ENCODE results near the gene NEDD8. TPM values are rescaled to one million over a fixed set of nuclear protein-coding genes. Genes with fewer than 3 reads are reported as not detected.

Gene NEDD8
- polyA plus RNA-seq, 1 donor from 2014 or later, result 431 TPM

- no peaks in the 10 kb centered on the region for H3F3A ChIP-seq (ENCODE audit: insufficient read depth, low read length, poor library complexity, severe bottlenecking)
- H2AFZ ChIP-seq (ENCODE audit: low read depth, low read length), result no peak overlapping the region
- TF ChIP-seq TAF1 (IDR thresholded peaks at IDR 0.05; ENCODE audit: low read depth) (no peak), RAD21 (conservative IDR thresholded peaks at IDR 0.05) (no peak), EP300 (conservative IDR thresholded peaks at IDR 0.05; ENCODE audit: poor library complexity, severe bottlenecking) (no peak), POLR2AphosphoS5 (IDR thresholded peaks at IDR 0.05) (no peak), EZH2 (IDR thresholded peaks at IDR 0.05; ENCODE audit: borderline replicate concordance, insufficient read depth, low read length, poor library complexity, severe bottlenecking) (no peak), SMC3 (conservative IDR thresholded peaks at IDR 0.05; ENCODE audit: poor library complexity) (no peak), CTCF (IDR thresholded peaks at IDR 0.05; ENCODE audit: poor library complexity, severe bottlenecking) (no peak), MXI1 (conservative IDR thresholded peaks at IDR 0.05; ENCODE audit: poor library complexity, severe bottlenecking) (no peak)
- TF ChIP-seq, protein P1, sequence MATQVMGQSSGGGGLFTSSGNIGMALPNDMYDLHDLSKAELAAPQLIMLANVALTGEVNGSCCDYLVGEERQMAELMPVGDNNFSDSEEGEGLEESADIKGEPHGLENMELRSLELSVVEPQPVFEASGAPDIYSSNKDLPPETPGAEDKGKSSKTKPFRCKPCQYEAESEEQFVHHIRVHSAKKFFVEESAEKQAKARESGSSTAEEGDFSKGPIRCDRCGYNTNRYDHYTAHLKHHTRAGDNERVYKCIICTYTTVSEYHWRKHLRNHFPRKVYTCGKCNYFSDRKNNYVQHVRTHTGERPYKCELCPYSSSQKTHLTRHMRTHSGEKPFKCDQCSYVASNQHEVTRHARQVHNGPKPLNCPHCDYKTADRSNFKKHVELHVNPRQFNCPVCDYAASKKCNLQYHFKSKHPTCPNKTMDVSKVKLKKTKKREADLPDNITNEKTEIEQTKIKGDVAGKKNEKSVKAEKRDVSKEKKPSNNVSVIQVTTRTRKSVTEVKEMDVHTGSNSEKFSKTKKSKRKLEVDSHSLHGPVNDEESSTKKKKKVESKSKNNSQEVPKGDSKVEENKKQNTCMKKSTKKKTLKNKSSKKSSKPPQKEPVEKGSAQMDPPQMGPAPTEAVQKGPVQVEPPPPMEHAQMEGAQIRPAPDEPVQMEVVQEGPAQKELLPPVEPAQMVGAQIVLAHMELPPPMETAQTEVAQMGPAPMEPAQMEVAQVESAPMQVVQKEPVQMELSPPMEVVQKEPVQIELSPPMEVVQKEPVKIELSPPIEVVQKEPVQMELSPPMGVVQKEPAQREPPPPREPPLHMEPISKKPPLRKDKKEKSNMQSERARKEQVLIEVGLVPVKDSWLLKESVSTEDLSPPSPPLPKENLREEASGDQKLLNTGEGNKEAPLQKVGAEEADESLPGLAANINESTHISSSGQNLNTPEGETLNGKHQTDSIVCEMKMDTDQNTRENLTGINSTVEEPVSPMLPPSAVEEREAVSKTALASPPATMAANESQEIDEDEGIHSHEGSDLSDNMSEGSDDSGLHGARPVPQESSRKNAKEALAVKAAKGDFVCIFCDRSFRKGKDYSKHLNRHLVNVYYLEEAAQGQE (IDR thresholded peaks at IDR 0.05; ENCODE audit: borderline replicate concordance), result no peak
- peak overlapping the region; percentile 2 for H3K9ac ChIP-seq (ENCODE audit: low read length)
- H4K20me1 ChIP-seq (ENCODE audit: insufficient read depth), result peaks cover 4% of the 10 kb centered on the region
- H3K4me2 ChIP-seq (ENCODE audit: low read length), result no peak overlapping the region
- H3K4me3 ChIP-seq (ENCODE audit: low read length), result peak overlapping the region; percentile 92
- no peaks in the 10 kb centered on the region for H3K36me3 ChIP-seq (ENCODE audit: insufficient read depth, low read length)
- H3K27ac ChIP-seq (ENCODE audit: low read length), result no peak overlapping the region
- H3K9me2 ChIP-seq (ENCODE audit: insufficient read depth, low read length), result no peaks in the 10 kb centered on the region
- H3K27me3 ChIP-seq (ENCODE audit: insufficient read depth, low read depth, low read length), result no peaks in the 10 kb centered on the region
- H3K79me2 ChIP-seq (replicated peaks; ENCODE audit: insufficient read depth, low read length), result peaks cover 3% of the 10 kb centered on the region
- H3K9me3 ChIP-seq (ENCODE audit: low read length), result no peaks in the 10 kb centered on the region
These were observed 42.7 kb downstream of the NEDD8 start for GRCh38 chr14:24189460-24189859.

DNA sequence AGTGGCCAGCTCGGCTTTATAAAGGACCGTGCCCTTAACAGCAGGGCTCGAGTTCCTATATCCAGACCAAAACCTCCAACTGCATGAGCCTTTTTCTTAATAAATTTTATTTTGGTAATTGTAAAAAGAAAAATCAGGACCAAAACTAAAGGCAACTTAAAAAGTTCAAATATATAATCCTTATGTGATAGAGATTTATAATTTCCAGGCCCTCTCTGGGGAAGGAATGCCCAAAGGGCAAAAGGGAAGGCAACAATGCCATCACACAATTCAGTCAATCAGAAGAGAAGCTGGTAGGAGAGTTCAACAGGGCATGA lies 43.1 kb downstream of the NEDD8 start:
- peak overlapping the region; percentile 4 for H3K27ac ChIP-seq (ENCODE audit: low read length)
- H3K9ac ChIP-seq (ENCODE audit: low read length), result peak overlapping the region; percentile 2
- H3K36me3 ChIP-seq (ENCODE audit: insufficient read depth, low read length), result no peaks in the 10 kb centered on the region

More for the DNA sequence above, 43.1 kb downstream of the NEDD8 start:
- Histone ChIP-seq H3K9me3 (ENCODE audit: low read length) (no peaks in the 10 kb centered on the region), H2AFZ (ENCODE audit: low read depth, low read length) (no peak overlapping the region), H3K79me2 (replicated peaks; ENCODE audit: insufficient read depth, low read length) (peaks cover 3% of the 10 kb centered on the region), H3F3A (ENCODE audit: insufficient read depth, low read length, poor library complexity, severe bottlenecking) (no peaks in the 10 kb centered on the region), H3K9me2 (ENCODE audit: insufficient read depth, low read length) (no peaks in the 10 kb centered on the region), H3K4me3 (ENCODE audit: low read length) (peak overlapping the region; percentile 92), H4K20me1 (ENCODE audit: insufficient read depth) (peaks cover 4% of the 10 kb centered on the region), H3K4me2 (ENCODE audit: low read length) (no peak overlapping the region), H3K27me3 (ENCODE audit: insufficient read depth, low read depth, low read length) (no peaks in the 10 kb centered on the region)
- no peak for TF ChIP-seq EP300 (conservative IDR thresholded peaks at IDR 0.05; ENCODE audit: poor library complexity, severe bottlenecking)
